Keratinocyte (primary cell): ENCODE measurements around the gene VTI1A. TPM values are rescaled to one million over a fixed set of nuclear protein-coding genes. Genes with fewer than 3 reads are reported as not detected.

ENCODE experiments used
- DNase-seq: peaks from one replicate; pipeline ENCODE4 v3.0.0-alpha.2; 2011; ENCODE audit warnings: low read depth, missing footprints, low spot score
- FAIRE-seq: peaks from 2 replicates; lab custom pipeline; 2011; peaks lifted over from hg19 to GRCh38; lab: Jason Lieb, UNC
- H2AFZ ChIP-seq: 2 replicates; pipeline ENCODE4 v1.6.0; 2012; ENCODE audit warnings: low read length, control low read depth, inconsistent platforms; ENCODE audit not compliant: control insufficient read depth
- H3K27ac ChIP-seq: 2 replicates; pipeline ENCODE4 v1.5.1; 2011; ENCODE audit warnings: low read length; ENCODE audit not compliant: control insufficient read depth, insufficient read depth
- H3K27me3 ChIP-seq: 3 replicates; pipeline ENCODE4 v1.6.0; 2011; ENCODE audit warnings: low read length; ENCODE audit not compliant: control insufficient read depth, insufficient read depth; ENCODE audit errors: extremely low read depth
- H3K36me3 ChIP-seq, 2 experiments: 2 replicates in 1 of 2; 3 replicates in 1 of 2; pipeline ENCODE4 v1.5.1; 2011; ENCODE audit warnings: low read length in 2 of 2, mild to moderate bottlenecking in 1 of 2; ENCODE audit not compliant: control insufficient read depth in 2 of 2, insufficient read depth in 2 of 2; ENCODE audit errors: extremely low read depth in 1 of 2
- H3K4me1 ChIP-seq: 3 replicates; pipeline ENCODE4 v1.5.1; 2011; ENCODE audit warnings: low read length; ENCODE audit not compliant: control insufficient read depth, insufficient read depth; ENCODE audit errors: extremely low read depth
- H3K4me2 ChIP-seq: 3 replicates; pipeline ENCODE4 v1.6.0; 2011; ENCODE audit warnings: low read depth, low read length; ENCODE audit not compliant: control insufficient read depth, insufficient read depth; ENCODE audit errors: extremely low read depth
- H3K4me3 ChIP-seq, 3 experiments: fragments of 200-600 bp in 1 of 3; sonication (generic) in 1 of 3; 2 replicates in 2 of 3; 3 replicates in 1 of 3; pipeline ENCODE4 v1.5.1; 2011 to 2016; ENCODE audit warnings: low read length in 3 of 3, mild to moderate bottlenecking in 3 of 3, control low read depth in 2 of 3, inconsistent platforms in 1 of 3, low read depth in 1 of 3, mixed read lengths in 1 of 3, mixed run types in 1 of 3, moderate library complexity in 1 of 3; ENCODE audit not compliant: control insufficient read depth in 2 of 3, insufficient read depth in 2 of 3; ENCODE audit errors: extremely low read depth in 1 of 3
- H3K79me2 ChIP-seq: 2 replicates; pipeline ENCODE4 v1.6.0; 2012; ENCODE audit warnings: low read length; ENCODE audit not compliant: control insufficient read depth, insufficient read depth
- H3K9ac ChIP-seq: 3 replicates; pipeline ENCODE4 v1.6.0; 2011; ENCODE audit warnings: low read length; ENCODE audit not compliant: control insufficient read depth, insufficient read depth; ENCODE audit errors: extremely low read depth
- H3K9me1 ChIP-seq: 3 replicates; pipeline ENCODE4 v1.6.0; 2011; ENCODE audit warnings: low read length; ENCODE audit not compliant: control insufficient read depth, insufficient read depth; ENCODE audit errors: extremely low read depth
- H3K9me3 ChIP-seq: 2 replicates; pipeline ENCODE4 v1.5.1; 2012; ENCODE audit warnings: low read depth, low read length; ENCODE audit not compliant: control insufficient read depth
- H4K20me1 ChIP-seq: 3 replicates; pipeline ENCODE4 v1.6.0; 2011; ENCODE audit warnings: low read length; ENCODE audit not compliant: control insufficient read depth, insufficient read depth; ENCODE audit errors: extremely low read depth
- CTCF ChIP-seq, 3 experiments: IDR thresholded peaks in 1 of 3; conservative IDR thresholded peaks in 1 of 3; optimal IDR thresholded peaks in 1 of 3; 2 replicates in 2 of 3; 3 replicates in 1 of 3; pipeline versions ENCODE3 to v1.5.1; 2011; ENCODE audit warnings: low read length in 3 of 3, mild to moderate bottlenecking in 3 of 3, moderate library complexity in 2 of 3, control low read depth in 1 of 3, inconsistent platforms in 1 of 3; ENCODE audit not compliant: insufficient read depth in 2 of 3; ENCODE audit errors: extremely low read depth in 1 of 3
- EZH2 ChIP-seq: IDR thresholded peaks from one replicate; pipeline ENCODE4 v1.6.1; 2012; ENCODE audit warnings: inconsistent platforms, mild to moderate bottlenecking, low read length, moderate library complexity
- dilution Hi-C: fragments of 300-500 bp; cut with MboI; formaldehyde crosslinking; loops from one replicate; pipeline ENCODE4 v1.7.0; 2020; ENCODE audit warnings: low sequenced_read_pairs; ENCODE audit not compliant: extremely low pct_ligation_motif_present
- polyA plus RNA-seq, 5 experiments: library from polyadenylated mRNA; depleted of rRNA in 3 of 5; stranded (reverse) in 3 of 5; stranded (forward) in 1 of 5; unstranded in 1 of 5; fragments of >200 nt; gene quantifications; 1 replicate in 1 of 5; 2 replicates in 3 of 5; 3 replicates in 1 of 5; pipeline versions ENCODE4 v1.2.1 to v1.2.3, GENCODE V29; 2011 to 2012; ENCODE audit warnings: missing spikeins in 2 of 5, low read depth in 1 of 5, low replicate concordance in 1 of 5

VTI1A gene
- polyA plus RNA-seq, 1 donor (not counting 4 experiments of a cell fraction or from before 2014, with no cell fraction given): 18.5 TPM

- H3K4me3 ChIP-seq: no peak overlapping the region
- H3K4me2 ChIP-seq: no peak overlapping the region
- peaks cover 2% of the 10 kb centered on the region for H3K9me1 ChIP-seq
- no peaks in the 10 kb centered on the region for H3K27me3 ChIP-seq
- DNase-seq (no peak), FAIRE-seq (no peak)
- H3K27ac ChIP-seq: no peak overlapping the region
- H3K4me1 ChIP-seq: peaks cover 6% of the 10 kb centered on the region
- no peak overlapping the region for H2AFZ ChIP-seq
- H3K36me3 ChIP-seq: no peaks in the 10 kb centered on the region
- no peaks in the 10 kb centered on the region for H4K20me1 ChIP-seq
- TF ChIP-seq CTCF (optimal IDR thresholded peaks at IDR 0.05 in 1 of 3, IDR thresholded peaks at IDR 0.05 in 1 of 3, conservative IDR thresholded peaks at IDR 0.05 in 1 of 3; ENCODE audit: extremely low read depth in 1 of 3, insufficient read depth in 2 of 3, low read length in 3 of 3) (no peak), EZH2 (no peak)
- H3K79me2 ChIP-seq: no peaks in the 10 kb centered on the region
- H3K9ac ChIP-seq: no peak overlapping the region
- no peaks in the 10 kb centered on the region for H3K9me3 ChIP-seq
- dilution Hi-C loops: no loop called here
These were observed 117.3 kb downstream of the VTI1A start for GRCh38 chr10:112564337-112564736.

GRCh38 chr10:112565434-112566053, 118.5 kb downstream of the VTI1A start:
- TF ChIP-seq CTCF (optimal IDR thresholded peaks at IDR 0.05 in 1 of 3, IDR thresholded peaks at IDR 0.05 in 1 of 3, conservative IDR thresholded peaks at IDR 0.05 in 1 of 3; ENCODE audit: extremely low read depth in 1 of 3, insufficient read depth in 2 of 3, low read length in 3 of 3): peak; percentile 30 to 68 (median 57)
- no peak for TF ChIP-seq EZH2
- dilution Hi-C loops: no loop called here

More at GRCh38 chr10:112565434-112566053, 118.5 kb downstream of the VTI1A start:
- H3K4me2 ChIP-seq: no peak overlapping the region
- FAIRE-seq: peak; percentile 55
- H3K79me2 ChIP-seq: no peaks in the 10 kb centered on the region
- no peaks in the 10 kb centered on the region for H3K9me3 ChIP-seq
- no peaks in the 10 kb centered on the region for H4K20me1 ChIP-seq
- no peaks in the 10 kb centered on the region for H3K36me3 ChIP-seq
- H3K27me3 ChIP-seq: no peaks in the 10 kb centered on the region
- H3K9me1 ChIP-seq: peaks cover 2% of the 10 kb centered on the region
- no peak overlapping the region for H3K27ac ChIP-seq
- H3K9ac ChIP-seq: no peak overlapping the region
- peak; percentile 23 for DNase-seq
- no peak overlapping the region for H3K4me3 ChIP-seq
- peaks cover 6% of the 10 kb centered on the region for H3K4me1 ChIP-seq
- no peak overlapping the region for H2AFZ ChIP-seq
